ENCODE results near the gene XAF1.
"Not testable (repeated sequence)": the region's sequence is repeated elsewhere in the genome, so short reads cannot be mapped to it uniquely, and the experiment has no call there.

XAF1 gene

DNA sequence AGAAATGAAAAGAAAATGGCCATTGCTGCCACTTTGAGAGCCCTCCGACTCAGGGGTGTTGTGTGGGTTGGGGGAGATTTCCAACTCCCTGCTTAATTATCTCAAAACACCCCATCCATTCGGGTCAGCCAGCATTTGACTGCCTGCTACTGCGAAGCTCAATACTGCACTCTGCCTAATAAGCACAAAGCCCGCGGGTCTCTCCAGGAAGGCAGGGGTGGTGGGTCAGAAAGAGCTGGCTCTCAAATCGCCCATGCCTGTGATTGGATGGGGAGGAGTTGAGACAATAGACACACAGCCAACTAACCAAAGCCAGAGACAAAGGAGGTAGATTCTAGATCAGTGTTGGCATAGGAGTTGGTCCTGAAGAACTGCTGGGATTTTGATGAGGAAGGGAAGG lies 2.3 kb upstream of the XAF1 start:
- DNase-seq (ENCODE audit: low read depth): no peak

GRCh38 chr17:6755281-6755680 lies 565 bp upstream of the XAF1 start:
- DNase-seq (ENCODE audit: low read depth): no peak

DNA sequence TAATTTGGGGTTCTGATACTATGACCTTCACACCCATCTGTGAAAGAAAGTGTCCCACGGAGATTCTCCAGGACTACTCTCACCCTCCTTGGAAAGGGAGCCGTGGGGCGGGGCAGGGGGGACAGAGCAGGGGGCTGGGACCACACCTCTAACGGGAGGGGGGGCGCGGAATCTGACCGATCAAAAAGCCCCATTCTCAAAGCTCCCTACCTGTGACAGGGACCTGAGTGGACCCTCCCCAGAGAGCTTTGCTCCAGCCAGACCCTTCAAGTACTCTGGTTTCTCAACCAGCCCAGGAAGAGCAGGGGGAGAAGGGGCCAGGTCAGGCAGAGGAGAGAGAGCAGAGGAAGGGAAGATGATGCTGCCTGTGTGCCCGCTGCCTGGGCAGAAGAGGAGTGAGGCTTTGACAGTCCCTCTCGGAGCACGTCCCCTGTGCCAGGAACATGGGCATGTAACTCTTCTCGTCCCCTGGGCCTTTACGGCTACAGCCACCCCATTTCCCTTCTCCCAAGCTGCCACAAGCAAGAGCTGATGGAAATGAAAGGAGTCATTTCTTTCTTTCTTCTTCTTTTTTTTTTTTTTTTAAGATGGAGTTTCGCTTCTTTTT lies 682 bp downstream of the XAF1 start:
- no peak for DNase-seq (ENCODE audit: low read depth)

DNA sequence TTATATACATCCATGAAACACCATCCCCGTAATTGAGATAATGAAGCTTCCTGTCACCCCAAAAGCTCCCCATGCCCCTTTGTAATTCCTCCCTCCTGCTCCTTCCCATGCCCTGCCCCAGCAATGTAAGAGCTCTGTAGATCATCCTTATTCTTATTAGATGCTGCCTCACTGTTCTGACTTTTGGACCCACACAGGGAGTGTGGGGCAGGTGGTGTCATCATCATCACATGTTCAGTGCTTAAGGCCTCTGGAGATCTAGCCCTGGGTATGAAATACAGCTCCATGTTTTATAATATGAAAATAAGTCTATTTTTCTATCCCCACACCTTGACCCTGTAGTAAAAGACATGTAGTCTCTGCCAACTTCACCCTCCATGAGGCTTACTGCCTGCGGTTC lies 1.9 kb downstream of the XAF1 start:
- no peak for DNase-seq (ENCODE audit: low read depth)

DNA sequence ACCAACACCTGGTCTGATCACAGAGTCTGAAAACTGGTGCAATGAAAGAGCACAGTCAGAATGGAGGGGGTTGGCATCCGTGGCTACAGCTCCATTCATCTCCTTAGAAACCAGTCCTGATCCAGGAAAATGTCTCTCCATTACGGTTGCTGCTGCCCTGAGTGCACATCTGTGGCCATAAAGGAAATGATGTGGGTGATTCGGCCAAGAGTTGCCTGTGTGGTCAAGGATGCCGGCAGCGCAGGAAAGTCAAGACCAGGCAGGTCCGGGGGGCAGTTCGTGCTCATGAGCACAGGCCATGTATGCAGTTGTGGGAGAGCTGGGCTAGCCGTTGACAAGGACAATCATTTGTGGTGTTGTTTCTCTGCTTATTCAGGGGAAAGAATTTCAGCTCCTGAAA lies 5.9 kb downstream of the XAF1 start:
- no peak for DNase-seq (ENCODE audit: low read depth)

GRCh38 chr17:6768447-6768846 lies 12.6 kb downstream of the XAF1 start:
- DNase-seq (ENCODE audit: low read depth): no peak

GRCh38 chr17:6772016-6772415 lies 16.2 kb downstream of the XAF1 start:
- DNase-seq (ENCODE audit: low read depth): no peak

- not testable (repeated sequence) for DNase-seq (ENCODE audit: low read depth)
These were observed 19.1 kb downstream of the XAF1 start for GRCh38 chr17:6774906-6775305.

DNA sequence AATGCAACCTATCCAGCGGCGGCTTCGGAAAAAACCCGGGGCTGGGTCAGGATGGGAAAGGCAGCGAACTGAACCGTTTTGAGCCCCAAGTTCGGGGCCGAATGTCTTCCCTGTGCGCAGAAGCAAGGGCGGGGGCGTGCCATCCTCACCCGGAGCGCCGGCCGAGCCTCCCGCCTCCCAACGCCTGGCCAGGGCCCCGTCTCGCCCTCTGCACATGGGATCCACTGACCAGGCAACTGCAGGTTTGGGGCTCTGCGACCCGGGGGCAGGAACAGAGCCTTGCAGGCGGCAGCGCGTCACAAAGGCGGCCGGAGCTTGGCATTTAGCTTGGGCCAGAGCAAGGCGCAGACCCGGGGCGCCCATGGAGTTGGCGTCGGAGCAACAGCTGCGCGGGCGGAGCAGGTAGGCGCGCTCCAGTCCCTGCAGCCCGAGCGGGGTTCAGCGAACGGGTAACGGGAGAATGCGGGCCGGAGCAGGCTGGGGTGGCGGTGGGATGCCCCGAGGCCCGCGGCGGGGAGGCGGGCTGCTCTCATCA lies 20.1 kb downstream of the XAF1 start, which contains the start of gene FBXO39:
Gene FBXO39, plus strand, starts transcription at position 345 of the 535 bp plus-strand sequence. CDS start 3,654 bp downstream, outside the sequence.
- DNase-seq (ENCODE audit: low read depth): no peak

- no peak for DNase-seq (ENCODE audit: low read depth)
These were observed 23.6 kb downstream of the XAF1 start for GRCh38 chr17:6779411-6779810.

DNA sequence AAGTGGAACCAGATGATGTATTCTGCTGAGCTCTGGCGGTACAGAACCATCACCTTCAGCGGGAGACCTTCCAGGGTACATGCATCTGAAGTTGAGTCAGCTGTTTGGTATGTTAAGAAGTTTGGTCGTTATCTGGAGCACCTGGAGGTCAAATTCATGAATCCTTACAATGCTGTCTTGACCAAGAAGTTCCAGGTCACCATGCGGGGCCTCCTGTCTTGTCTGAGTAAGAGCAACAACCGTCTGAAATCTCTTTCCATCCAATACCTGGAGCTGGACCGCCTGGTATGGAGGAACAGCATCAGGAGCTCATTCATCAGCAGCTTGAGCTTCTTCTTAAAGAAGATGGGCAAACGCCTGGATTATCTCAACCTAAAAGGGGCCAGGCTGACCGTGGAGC lies 24.2 kb downstream of the XAF1 start:
- DNase-seq (ENCODE audit: low read depth): no peak

- DNase-seq (ENCODE audit: low read depth): no peak
These were observed 25.0 kb downstream of the XAF1 start for GRCh38 chr17:6780886-6781285.

GRCh38 chr17:6782244-6782643 lies 26.4 kb downstream of the XAF1 start:
- no peak for DNase-seq (ENCODE audit: low read depth)

- no peak for DNase-seq (ENCODE audit: low read depth)
These were observed 30.8 kb downstream of the XAF1 start for GRCh38 chr17:6786618-6787017.

DNA sequence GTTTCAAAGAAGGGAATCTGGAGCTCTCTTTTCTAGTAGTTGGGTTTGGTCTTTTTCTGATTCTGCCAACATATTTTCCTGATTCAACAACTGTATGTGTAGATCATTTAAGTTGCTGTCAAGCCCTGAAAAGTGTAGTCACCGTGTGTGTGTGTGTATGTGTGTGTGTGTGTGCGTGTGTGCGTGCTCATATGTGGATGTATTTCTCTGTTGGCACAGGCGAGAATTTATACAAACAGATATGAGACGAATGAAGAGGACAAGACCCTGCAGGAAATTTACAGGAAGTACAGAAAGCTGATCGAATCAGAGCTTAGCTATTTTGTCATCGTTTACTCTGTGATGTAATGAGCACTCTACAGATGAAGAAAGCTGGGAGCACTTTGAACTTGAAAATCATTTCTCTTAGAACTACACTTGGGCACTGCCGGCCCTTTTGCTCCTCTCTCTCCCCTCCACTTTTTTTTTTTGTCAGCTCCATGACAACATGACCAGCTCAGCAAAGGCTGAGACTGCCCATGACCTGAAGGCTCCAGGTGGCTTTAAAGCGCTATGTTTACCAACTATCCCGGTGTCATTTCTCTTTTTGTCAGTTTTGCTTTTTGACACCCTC lies 31.3 kb downstream of the XAF1 start:
- no peak for DNase-seq (ENCODE audit: low read depth)

DNA sequence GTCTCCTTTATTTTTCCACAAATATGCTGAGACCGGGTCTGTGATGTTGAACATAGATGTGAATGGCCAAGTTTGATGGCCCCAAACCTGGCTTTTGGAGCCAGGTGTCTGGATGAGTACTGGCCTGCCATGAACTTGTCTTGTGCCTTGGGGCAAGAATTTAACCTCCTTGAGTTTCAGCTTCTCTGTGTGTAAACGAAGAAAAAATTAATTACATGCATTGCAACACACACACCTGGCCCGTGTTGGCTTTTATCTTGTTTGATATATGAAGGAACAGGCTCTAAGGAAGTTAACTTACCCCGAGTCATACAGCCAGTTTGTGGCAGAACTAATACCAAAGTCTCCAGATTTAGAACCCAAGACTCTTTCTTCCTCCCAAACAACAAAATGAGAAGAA lies 33.3 kb downstream of the XAF1 start:
- DNase-seq (ENCODE audit: low read depth): no peak

GRCh38 chr17:6793748-6794493 lies 38.1 kb downstream of the XAF1 start:
- no peak for DNase-seq (ENCODE audit: low read depth)

- no peak for DNase-seq (ENCODE audit: low read depth)
These were observed 40.4 kb downstream of the XAF1 start for GRCh38 chr17:6796017-6796886.

- no peak for DNase-seq (ENCODE audit: low read depth)
These were observed 41.1 kb downstream of the XAF1 start for GRCh38 chr17:6796887-6797490.

DNA sequence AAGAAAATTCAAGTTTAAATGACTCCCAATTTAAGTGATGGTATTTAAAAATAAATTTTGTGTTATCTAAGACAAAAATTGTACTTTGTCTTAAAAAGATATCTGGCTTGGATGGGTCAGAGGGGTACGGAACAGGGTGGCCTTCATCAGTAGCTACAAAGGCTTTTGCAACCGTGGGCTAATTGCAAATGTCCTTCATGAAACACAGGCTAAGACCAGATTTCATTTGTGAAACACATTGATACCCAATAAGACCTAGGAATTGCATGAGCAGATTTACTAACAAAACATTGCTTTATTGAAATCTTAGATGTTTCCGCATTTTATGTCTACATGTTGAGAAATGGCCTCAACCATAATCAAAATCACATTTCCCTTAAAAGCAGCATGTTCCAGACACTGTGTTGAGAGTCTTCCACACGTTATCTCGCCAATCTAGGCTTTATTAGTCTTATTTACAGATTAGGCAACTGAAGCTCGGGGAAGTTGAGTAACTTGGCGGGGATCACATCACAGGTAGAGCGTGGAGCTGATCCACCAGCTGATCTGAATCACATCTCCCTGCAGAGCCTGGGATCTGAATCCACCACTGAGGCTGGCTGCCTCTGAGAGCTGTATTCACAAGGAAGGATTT lies 42.0 kb downstream of the XAF1 start:
- DNase-seq (ENCODE audit: low read depth): no peak

GRCh38 chr17:6799738-6800137 lies 43.9 kb downstream of the XAF1 start:
- no peak for DNase-seq (ENCODE audit: low read depth)
